CD4-positive, alpha-beta memory T cell (primary cell): ENCODE results near the gene SHCBP1L. TPM values are rescaled to one million over a fixed set of nuclear protein-coding genes. Genes with fewer than 3 reads are reported as not detected.

Experiments used
- CTCF ChIA-PET: fragments of 350-600 bp; sonication (Branson Sonifier 250); formaldehyde crosslinking; loops from one replicate; lab custom pipeline; 2021; ENCODE audit warnings: inconsistent platforms; ENCODE audit not compliant: partially characterized antibody; lab: Charles Lee
- POLR2A ChIA-PET: fragments of 350-600 bp; sonication (Branson Sonifier 250); formaldehyde crosslinking; loops from one replicate; lab custom pipeline; 2021; ENCODE audit not compliant: partially characterized antibody; lab: Charles Lee
- DNase-seq, 5 donors: peaks; one replicate each; pipeline versions ENCODE4 v3.0.0 to v3.0.0-alpha.2; 2020 to 2022; ENCODE audit warnings: mixed read lengths in 1 of 5
- H3K27ac ChIP-seq: one replicate; pipeline ENCODE4 v1.7.0; 2013; ENCODE audit warnings: low read depth, low read length
- H3K27me3 ChIP-seq: 2 replicates; pipeline ENCODE4 v1.7.0; 2013; ENCODE audit warnings: mild to moderate bottlenecking, low read length, moderate library complexity; ENCODE audit not compliant: insufficient read depth
- H3K36me3 ChIP-seq: 2 replicates; pipeline ENCODE4 v1.7.0; 2013; ENCODE audit warnings: mild to moderate bottlenecking, low read length, moderate library complexity; ENCODE audit not compliant: insufficient read depth
- H3K4me1 ChIP-seq: 2 replicates; pipeline ENCODE4 v1.7.0; 2013; ENCODE audit warnings: mild to moderate bottlenecking, low read length, moderate library complexity; ENCODE audit not compliant: insufficient read depth
- H3K4me3 ChIP-seq, 2 donors: one replicate each; pipeline ENCODE4 v1.7.0; 2013; ENCODE audit warnings: low read length in 2 of 2, mild to moderate bottlenecking in 1 of 2
- H3K9me3 ChIP-seq, 2 donors: one replicate each; pipeline ENCODE4 v1.7.0; 2013; ENCODE audit warnings: low read length in 2 of 2, control low read depth in 1 of 2; ENCODE audit not compliant: control insufficient read depth in 1 of 2
- H3K27ac Mint-ChIP-seq, 7 donors: one replicate each; pipeline ENCODE4 v1.8.0; 2020 to 2021; ENCODE audit warnings: mixed read lengths in 7 of 7, mild to moderate bottlenecking in 6 of 7, inconsistent platforms in 3 of 7, moderate library complexity in 3 of 7
- H3K27me3 Mint-ChIP-seq, 2 donors: one replicate each; pipeline ENCODE4 v1.8.0; 2020 to 2021; ENCODE audit warnings: mixed read lengths in 2 of 2
- H3K36me3 Mint-ChIP-seq, 2 donors: one replicate each; pipeline ENCODE4 v1.8.0; 2020 to 2021; ENCODE audit warnings: mixed read lengths in 2 of 2, inconsistent platforms in 1 of 2, mild to moderate bottlenecking in 1 of 2
- H3K4me1 Mint-ChIP-seq, 4 donors: one replicate each; pipeline ENCODE4 v1.8.0; 2020 to 2021; ENCODE audit warnings: mixed read lengths in 4 of 4, mild to moderate bottlenecking in 1 of 4
- H3K4me3 Mint-ChIP-seq, 8 donors: one replicate each; pipeline ENCODE4 v1.8.0; 2020 to 2021; ENCODE audit warnings: mixed read lengths in 8 of 8, mild to moderate bottlenecking in 7 of 8, moderate library complexity in 6 of 8, inconsistent platforms in 3 of 8
- H3K9me3 Mint-ChIP-seq, 8 donors: one replicate each; pipeline ENCODE4 v1.8.0; 2020 to 2021; ENCODE audit warnings: mixed read lengths in 8 of 8, mild to moderate bottlenecking in 5 of 8, inconsistent platforms in 3 of 8, moderate library complexity in 1 of 8
- intact Hi-C: fragments of 100-400 bp; cut with micrococcal nuclease; formaldehyde crosslinking; loops from one replicate; pipeline ENCODE4 v1.15.1; 2023
- polyA plus RNA-seq, 2 donors: library from polyadenylated mRNA; unstranded; fragments of 300-500 nt; fragmentation: Illumina TruSeq; gene quantifications; one replicate each; pipeline ENCODE4 v1.2.3, GENCODE V29; 2021
- total RNA-seq, 2 experiments: library from RNA; stranded (reverse); gene quantifications; one replicate each; pipeline ENCODE4 v1.2.3, GENCODE V29; 2021

SHCBP1L gene
- total and polyA plus RNA-seq, 4 experiments from 2014 or later: not detected

DNA sequence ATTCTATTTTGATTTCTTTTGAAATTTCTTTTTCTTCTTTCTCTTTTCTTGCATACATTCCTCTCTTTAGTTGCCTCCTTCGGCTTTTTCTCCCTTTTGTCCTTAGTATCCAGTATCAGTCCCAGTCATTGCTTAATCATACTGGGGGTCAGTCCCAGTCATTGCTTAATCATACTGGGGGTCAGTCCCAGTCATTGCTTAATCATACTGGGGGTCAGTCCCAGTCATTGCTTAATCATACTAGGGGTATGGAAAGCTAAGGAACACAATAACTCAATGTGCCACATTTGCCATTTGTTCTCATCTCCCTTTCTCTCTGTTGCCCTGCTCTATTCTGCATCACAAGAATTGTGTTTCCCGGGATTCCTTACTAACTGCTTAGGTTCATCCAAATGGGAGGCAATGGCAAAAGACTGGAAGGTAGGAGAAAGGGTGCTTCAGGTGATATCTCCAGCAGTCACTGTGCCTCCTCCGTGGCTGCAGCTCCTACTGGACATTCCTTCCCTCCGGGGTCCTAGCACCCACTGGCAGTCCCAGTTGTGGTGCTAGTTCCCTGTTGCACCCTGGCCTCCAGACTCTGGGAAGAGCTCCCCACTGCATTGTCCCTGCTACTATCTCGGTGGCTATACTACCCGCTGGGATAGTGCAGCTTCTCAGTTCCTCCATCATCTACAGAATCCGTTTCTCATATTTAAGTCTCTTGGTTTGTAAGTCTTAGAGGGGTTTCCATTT is 37.6 kb upstream of the SHCBP1L start:
- H3K27me3 Mint-ChIP-seq: peaks cover 16 to 18% of the 10 kb centered on the region in 2 donors
- no peak for DNase-seq
- CTCF ChIA-PET: no interaction called here
- H3K4me3 Mint-ChIP-seq: no peak overlapping the region
- POLR2A ChIA-PET: no interaction called here
- H3K36me3 Mint-ChIP-seq: no peaks in the 10 kb centered on the region
- no peaks in the 10 kb centered on the region for H3K9me3 ChIP-seq
- no peaks in the 10 kb centered on the region for H3K9me3 Mint-ChIP-seq
- no peak overlapping the region for H3K27ac ChIP-seq
- no peaks in the 10 kb centered on the region for H3K36me3 ChIP-seq
- no peak overlapping the region for H3K4me3 ChIP-seq
- intact Hi-C loops: no loop called here
- H3K27me3 ChIP-seq: no peaks in the 10 kb centered on the region
- no peaks in the 10 kb centered on the region for H3K4me1 Mint-ChIP-seq
- H3K27ac Mint-ChIP-seq: no peak overlapping the region
- no peaks in the 10 kb centered on the region for H3K4me1 ChIP-seq

GRCh38 chr1:182985876-182986275 is 32.9 kb upstream of the SHCBP1L start:
- Histone ChIP-seq H3K9me3 (no peaks in the 10 kb centered on the region), H3K36me3 (no peaks in the 10 kb centered on the region), H3K4me3 (no peak overlapping the region), H3K4me1 (no peaks in the 10 kb centered on the region), H3K27me3 (no peaks in the 10 kb centered on the region), H3K27ac (no peak overlapping the region)
- intact Hi-C loops: no loop called here
- peaks cover 0 to 6% (median 1%) of the 10 kb centered on the region in 8 donors for H3K9me3 Mint-ChIP-seq
- H3K27ac Mint-ChIP-seq: no peak overlapping the region
- CTCF ChIA-PET: no interaction called here
- H3K27me3 Mint-ChIP-seq: peaks cover 12 to 17% of the 10 kb centered on the region in 2 donors
- H3K4me3 Mint-ChIP-seq: no peak overlapping the region
- H3K4me1 Mint-ChIP-seq: no peaks in the 10 kb centered on the region
- no peaks in the 10 kb centered on the region for H3K36me3 Mint-ChIP-seq
- DNase-seq: no peak
- POLR2A ChIA-PET: no interaction called here

GRCh38 chr1:182984621-182985020 is 31.7 kb upstream of the SHCBP1L start:
- Histone ChIP-seq H3K4me1 (no peaks in the 10 kb centered on the region), H3K36me3 (no peaks in the 10 kb centered on the region), H3K9me3 (no peaks in the 10 kb centered on the region), H3K27ac (no peak overlapping the region), H3K27me3 (no peaks in the 10 kb centered on the region), H3K4me3 (no peak overlapping the region)
- ChIA-PET CTCF (no interaction called here), POLR2A (no interaction called here)
- no peaks in the 10 kb centered on the region for H3K36me3 Mint-ChIP-seq
- H3K4me1 Mint-ChIP-seq: no peaks in the 10 kb centered on the region
- peaks cover 0 to 6% (median 1%) of the 10 kb centered on the region in 8 donors for H3K9me3 Mint-ChIP-seq
- no peak overlapping the region for H3K27ac Mint-ChIP-seq
- intact Hi-C loops: no loop called here
- H3K27me3 Mint-ChIP-seq: peaks cover 9% of the 10 kb centered on the region in 2 donors
- no peak overlapping the region for H3K4me3 Mint-ChIP-seq
- no peak for DNase-seq

- Histone ChIP-seq H3K27me3 (no peaks in the 10 kb centered on the region), H3K4me3 (no peak overlapping the region), H3K9me3 (no peaks in the 10 kb centered on the region), H3K4me1 (no peaks in the 10 kb centered on the region), H3K27ac (no peak overlapping the region), H3K36me3 (no peaks in the 10 kb centered on the region)
- CTCF ChIA-PET: no interaction called here
- DNase-seq: no peak
- Mint-ChIP-seq H3K4me3 (no peak overlapping the region), H3K27ac (no peak overlapping the region), H3K36me3 (no peaks in the 10 kb centered on the region), H3K27me3 (peaks cover 9% of the 10 kb centered on the region in 2 donors), H3K4me1 (no peaks in the 10 kb centered on the region), H3K9me3 (peaks cover 0 to 6% (median 1%) of the 10 kb centered on the region in 8 donors)
- POLR2A ChIA-PET: no interaction called here
- intact Hi-C loops: no loop called here
Observed at GRCh38 chr1:182984138-182984537, 31.2 kb upstream of the SHCBP1L start.

GRCh38 chr1:182978151-182978853 is 25.3 kb upstream of the SHCBP1L start:
- H3K4me1 ChIP-seq: no peaks in the 10 kb centered on the region
- peaks cover 0 to 6% (median 0%) of the 10 kb centered on the region in 8 donors for H3K9me3 Mint-ChIP-seq
- no peaks in the 10 kb centered on the region for H3K36me3 Mint-ChIP-seq
- H3K4me1 Mint-ChIP-seq: no peaks in the 10 kb centered on the region
- intact Hi-C loops: no loop called here
- H3K36me3 ChIP-seq: no peaks in the 10 kb centered on the region
- H3K27ac ChIP-seq: no peak overlapping the region
- ChIA-PET POLR2A (no interaction called here), CTCF (interaction anchor here (0.7 kb wide), 1 partner anchor 9 kb away, joined by 3 read pairs; no protein-coding TSS in a partner anchor)
- H3K9me3 ChIP-seq: no peaks in the 10 kb centered on the region
- no peaks in the 10 kb centered on the region for H3K27me3 ChIP-seq
- no peak overlapping the region for H3K27ac Mint-ChIP-seq
- no peak overlapping the region for H3K4me3 ChIP-seq
- no peak overlapping the region for H3K4me3 Mint-ChIP-seq
- DNase-seq: no peak
- H3K27me3 Mint-ChIP-seq: peaks cover 5% of the 10 kb centered on the region in 2 donors

DNA sequence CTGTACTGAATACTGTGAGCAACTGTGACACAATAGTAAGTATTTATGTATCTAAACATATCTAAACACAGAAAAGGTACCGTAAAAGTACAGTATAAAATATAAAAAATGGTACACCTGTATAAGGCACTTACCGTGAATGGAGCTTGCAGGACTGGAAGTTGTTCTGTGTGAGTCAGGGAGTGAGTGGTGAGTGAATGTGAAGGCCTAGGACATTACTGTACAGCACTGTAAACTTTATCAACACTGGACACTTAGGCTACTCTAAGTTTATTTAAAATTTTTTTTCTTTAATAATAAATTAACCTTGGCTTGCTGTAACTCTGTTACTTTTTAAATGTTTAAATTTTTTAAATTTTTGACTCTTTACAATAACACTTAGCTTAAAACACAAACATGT is 24.5 kb upstream of the SHCBP1L start:
- intact Hi-C loops: no loop called here
- Mint-ChIP-seq H3K36me3 (no peaks in the 10 kb centered on the region), H3K4me1 (no peaks in the 10 kb centered on the region), H3K9me3 (peaks cover 0 to 4% (median 0%) of the 10 kb centered on the region in 8 donors), H3K27me3 (peaks cover 3 to 5% of the 10 kb centered on the region in 2 donors), H3K27ac (no peak overlapping the region), H3K4me3 (no peak overlapping the region)
- H3K4me3 ChIP-seq: no peak overlapping the region
- no peaks in the 10 kb centered on the region for H3K4me1 ChIP-seq
- CTCF ChIA-PET: no interaction called here
- no peak overlapping the region for H3K27ac ChIP-seq
- DNase-seq: no peak
- H3K36me3 ChIP-seq: no peaks in the 10 kb centered on the region
- no peaks in the 10 kb centered on the region for H3K27me3 ChIP-seq
- no peaks in the 10 kb centered on the region for H3K9me3 ChIP-seq
- POLR2A ChIA-PET: no interaction called here

DNA sequence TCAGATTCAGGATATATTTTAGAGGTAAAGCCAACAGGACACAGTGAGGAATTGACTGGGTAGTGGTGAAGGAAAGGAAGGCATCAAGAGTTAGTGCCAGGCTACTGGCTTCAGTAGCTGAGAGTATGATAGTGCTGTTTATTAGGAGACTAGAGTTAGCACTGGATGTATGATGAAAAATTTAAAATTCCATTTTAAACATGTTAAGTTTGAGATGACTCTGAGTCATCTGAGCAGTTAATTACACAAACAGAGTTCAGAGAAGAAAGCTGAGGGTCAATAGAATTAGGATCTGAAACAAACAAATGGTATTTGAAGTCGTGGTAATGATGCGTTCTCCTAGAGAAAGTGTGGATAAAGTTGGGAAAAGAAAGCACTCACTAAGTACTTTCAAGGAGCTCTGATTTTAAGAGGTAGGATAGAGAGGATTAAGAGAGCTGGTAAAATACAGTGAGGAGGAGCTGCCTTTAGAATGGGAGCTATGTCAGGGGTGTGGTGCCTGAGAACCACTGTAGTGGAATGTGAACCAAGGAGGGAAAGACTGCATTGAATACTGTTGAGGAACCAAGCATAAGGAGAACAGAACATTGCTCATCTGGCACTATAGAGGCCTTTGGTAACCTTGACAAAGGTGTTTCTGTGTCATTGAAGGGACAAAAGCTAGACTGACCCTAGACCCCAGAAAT is 21.7 kb upstream of the SHCBP1L start:
- no peaks in the 10 kb centered on the region for H3K9me3 Mint-ChIP-seq
- no peak overlapping the region for H3K4me3 Mint-ChIP-seq
- Histone ChIP-seq H3K9me3 (no peaks in the 10 kb centered on the region), H3K4me3 (no peak overlapping the region), H3K4me1 (no peaks in the 10 kb centered on the region), H3K27me3 (no peaks in the 10 kb centered on the region), H3K27ac (no peak overlapping the region), H3K36me3 (no peaks in the 10 kb centered on the region)
- no peaks in the 10 kb centered on the region for H3K36me3 Mint-ChIP-seq
- peaks cover 3 to 5% of the 10 kb centered on the region in 2 donors for H3K27me3 Mint-ChIP-seq
- intact Hi-C loops: no loop called here
- ChIA-PET POLR2A (no interaction called here), CTCF (no interaction called here)
- H3K27ac Mint-ChIP-seq: no peak overlapping the region
- DNase-seq: no peak
- no peaks in the 10 kb centered on the region for H3K4me1 Mint-ChIP-seq
